Epithelial cell of esophagus (primary cell): Measurements from ENCODE around the gene GPC3.
"Not testable (repeated sequence)": the region's sequence is repeated elsewhere in the genome, so short reads cannot be mapped to it uniquely, and the experiment has no call there.

ENCODE experiments used
- DNase-seq: peaks from one replicate; pipeline ENCODE4 v3.0.0; 2010; ENCODE audit warnings: low read depth
- H3K4me3 ChIP-seq: 2 replicates; pipeline ENCODE4 v1.5.1; 2011; ENCODE audit warnings: mild to moderate bottlenecking, low read length, control low read depth
- CTCF ChIP-seq: IDR thresholded peaks from 2 replicates; pipeline ENCODE4 v1.5.1; 2011; ENCODE audit warnings: low read depth, mild to moderate bottlenecking, low read length, control low read depth, inconsistent platforms; ENCODE audit not compliant: insufficient read depth; ENCODE audit errors: missing control alignments

GPC3 gene

DNA sequence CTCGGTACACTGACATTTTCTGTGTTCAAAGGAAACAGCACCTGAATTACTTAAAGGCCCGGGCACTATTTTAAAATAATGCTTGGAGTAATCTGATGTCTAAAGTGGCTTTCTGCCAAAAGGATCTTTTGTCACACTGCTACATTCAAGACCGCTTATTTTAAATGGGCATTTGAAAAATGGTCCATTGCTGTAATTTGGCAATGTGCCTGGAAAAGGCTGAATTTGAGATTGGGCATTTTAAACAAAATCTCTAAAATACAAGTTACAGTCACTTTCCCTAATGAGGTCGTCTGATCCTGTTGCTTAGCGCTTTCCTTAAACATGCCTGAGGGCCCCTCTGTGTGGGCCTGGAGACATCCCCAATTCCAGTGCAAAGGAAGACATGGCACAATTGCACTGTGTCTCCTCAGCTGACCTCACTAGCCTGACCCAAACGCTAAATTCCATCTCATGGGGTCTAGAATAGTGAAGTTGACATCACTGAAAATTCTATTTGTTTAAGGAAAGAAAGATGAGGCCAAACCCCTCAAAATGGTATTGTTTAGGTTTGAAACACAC, 214.2 kb downstream of the GPC3 start:
- DNase-seq = no peak
- no peak overlapping the region for H3K4me3 ChIP-seq
- TF ChIP-seq CTCF = no peak

GRCh38 chrX:133762976-133763548, 222.3 kb downstream of the GPC3 start:
- not testable (repeated sequence) for DNase-seq

GRCh38 chrX:133754657-133755056, 230.7 kb downstream of the GPC3 start:
- TF ChIP-seq CTCF = no peak
- H3K4me3 ChIP-seq = no peak overlapping the region
- no peak for DNase-seq

More at GRCh38 chrX:133762976-133763548, 222.3 kb downstream of the GPC3 start:
- H3K4me3 ChIP-seq = not testable (repeated sequence)

- DNase-seq = no peak
- no peak for TF ChIP-seq CTCF
- no peak overlapping the region for H3K4me3 ChIP-seq
These were observed 235.4 kb downstream of the GPC3 start for GRCh38 chrX:133749951-133750350.

DNA sequence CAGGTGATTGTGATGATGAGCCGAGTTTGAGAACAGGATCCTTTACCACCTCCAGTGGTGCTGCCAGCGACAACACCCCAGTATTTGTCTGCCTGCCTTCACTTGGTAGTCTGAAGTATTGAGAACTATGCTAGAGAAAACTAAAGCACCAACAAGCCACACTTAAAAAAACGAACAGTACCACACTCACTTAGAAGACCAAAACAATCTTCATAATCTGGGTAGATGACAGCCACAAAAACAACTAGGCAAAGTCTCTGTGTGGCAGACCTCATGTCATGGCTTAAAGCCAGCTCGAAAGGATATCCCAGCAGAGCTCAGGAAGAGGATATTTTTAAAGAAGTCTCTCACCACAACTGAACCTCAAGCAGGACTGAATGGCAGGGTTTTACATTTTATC, 236.0 kb downstream of the GPC3 start:
- no peak overlapping the region for H3K4me3 ChIP-seq
- no peak for TF ChIP-seq CTCF
- no peak for DNase-seq

- DNase-seq = no peak
- no peak overlapping the region for H3K4me3 ChIP-seq
- no peak for TF ChIP-seq CTCF
These were observed 238.2 kb downstream of the GPC3 start for GRCh38 chrX:133747196-133747595.

- no peak for DNase-seq
- no peak overlapping the region for H3K4me3 ChIP-seq
- no peak for TF ChIP-seq CTCF
These were observed 238.8 kb downstream of the GPC3 start for GRCh38 chrX:133746593-133746992.

GRCh38 chrX:133745349-133745748, 240.0 kb downstream of the GPC3 start:
- no peak overlapping the region for H3K4me3 ChIP-seq
- TF ChIP-seq CTCF = no peak
- no peak for DNase-seq
